ENCODE results near the gene HPGD.

GRCh38 chr4:174564529-174564928, 42.2 kb upstream of the HPGD start:
- TF ChIP-seq CTCF (IDR thresholded peaks at IDR 0.05) (no peak), ZFX (IDR thresholded peaks at IDR 0.05; ENCODE audit: borderline replicate concordance) (no peak)
